Cardiac muscle cell (in vitro differentiated cells and primary cell): ENCODE measurements around the gene MYOM1. TPM values are rescaled to one million over a fixed set of nuclear protein-coding genes. Genes with fewer than 3 reads are reported as not detected.
"Not testable (repeated sequence)": the region's sequence is repeated elsewhere in the genome, so short reads cannot be mapped to it uniquely, and the experiment has no call there.

Source experiments
- DNase-seq, 2 donors: peaks; one replicate each; pipeline versions ENCODE4 v3.0.0 to v3.0.0-alpha.2; 2010 to 2017; ENCODE audit warnings: low read depth in 1 of 2, low spot score in 1 of 2
- H3K27ac ChIP-seq: fragments of 200-600 bp; sonication (generic); 2 replicates; pipeline ENCODE4 v1.5.1; 2016
- H3K27me3 ChIP-seq: fragments of 200-600 bp; sonication (generic); 2 replicates; pipeline ENCODE4 v1.6.0; 2016; ENCODE audit warnings: control low read depth
- H3K36me3 ChIP-seq: fragments of 200-600 bp; sonication (generic); 2 replicates; pipeline ENCODE4 v1.5.1; 2016; ENCODE audit warnings: control low read depth
- H3K4me1 ChIP-seq: fragments of 200-600 bp; sonication (generic); 2 replicates; pipeline ENCODE4 v1.8.1; 2017; ENCODE audit warnings: low read depth, mild to moderate bottlenecking, mixed run types
- H3K4me3 ChIP-seq: fragments of 200-600 bp; sonication (generic); 2 replicates; pipeline ENCODE4 v1.5.1; 2016; ENCODE audit warnings: mild to moderate bottlenecking
- H3K9me3 ChIP-seq: fragments of 200-600 bp; sonication (generic); 2 replicates; pipeline ENCODE4 v1.5.1; 2017; ENCODE audit warnings: low read depth, mild to moderate bottlenecking, control low read depth
- CTCF ChIP-seq: IDR thresholded peaks from 2 replicates; pipeline ENCODE4 v1.5.1; 2012; ENCODE audit warnings: low read depth, mild to moderate bottlenecking, low read length
- polyA plus RNA-seq: library from polyadenylated mRNA; unstranded; fragments of >200 nt; fragmentation: Nextera tagmentation; extraction: Ambion mirVana; gene quantifications from 2 replicates; pipeline ENCODE4 v1.2.1, GENCODE V29; 2016
- total RNA-seq: library from RNA; depleted of rRNA; stranded (reverse); fragments of >200 nt; gene quantifications from 2 replicates; pipeline ENCODE4 v1.2.3, GENCODE V29; 2016

Gene MYOM1
- total and polyA plus RNA-seq, 2 experiments from 2014 or later: 194 to 219 TPM

- H3K27ac ChIP-seq: peak overlapping the region; percentile 42
- H3K36me3 ChIP-seq: peaks cover 33% of the 10 kb centered on the region
- DNase-seq: no peak
- H3K4me1 ChIP-seq: peaks cover 51% of the 10 kb centered on the region
- no peak overlapping the region for H3K4me3 ChIP-seq
- no peaks in the 10 kb centered on the region for H3K9me3 ChIP-seq
- H3K27me3 ChIP-seq: no peaks in the 10 kb centered on the region
- TF ChIP-seq CTCF: no peak
Measured at GRCh38 chr18:3207565-3207964, 12.2 kb downstream of the MYOM1 start.

GRCh38 chr18:3205239-3205638 is 14.5 kb downstream of the MYOM1 start:
- no peak for DNase-seq
- no peak for TF ChIP-seq CTCF
- Histone ChIP-seq H3K4me3 (no peak overlapping the region), H3K36me3 (peaks cover 39% of the 10 kb centered on the region), H3K27ac (no peak overlapping the region), H3K9me3 (no peaks in the 10 kb centered on the region), H3K4me1 (peaks cover 31% of the 10 kb centered on the region), H3K27me3 (no peaks in the 10 kb centered on the region)

- H3K27ac ChIP-seq: no peak overlapping the region
- peaks cover 24% of the 10 kb centered on the region for H3K36me3 ChIP-seq
- DNase-seq: no peak
- H3K4me1 ChIP-seq: peaks cover 23% of the 10 kb centered on the region
- H3K27me3 ChIP-seq: no peaks in the 10 kb centered on the region
- TF ChIP-seq CTCF: no peak
- no peaks in the 10 kb centered on the region for H3K9me3 ChIP-seq
- no peak overlapping the region for H3K4me3 ChIP-seq
Measured at GRCh38 chr18:3199942-3200645, 19.7 kb downstream of the MYOM1 start.

- H3K9me3 ChIP-seq, H3K4me3 ChIP-seq, H3K27me3 ChIP-seq, DNase-seq: not testable (repeated sequence)
- Histone ChIP-seq H3K36me3 (peaks cover 19% of the 10 kb centered on the region), H3K4me1 (peaks cover 26% of the 10 kb centered on the region), H3K27ac (peak overlapping the region; percentile 33)
Measured at GRCh38 chr18:3198260-3198860, 21.4 kb downstream of the MYOM1 start.

- Histone ChIP-seq H3K4me3 (no peak overlapping the region), H3K27ac (peak overlapping the region; percentile 24), H3K9me3 (no peaks in the 10 kb centered on the region), H3K4me1 (peaks cover 38% of the 10 kb centered on the region), H3K27me3 (no peaks in the 10 kb centered on the region), H3K36me3 (peaks cover 31% of the 10 kb centered on the region)
- DNase-seq: no peak
- TF ChIP-seq CTCF: no peak
Measured at GRCh38 chr18:3194947-3195612, 24.7 kb downstream of the MYOM1 start.

GRCh38 chr18:3193331-3193730 is 26.4 kb downstream of the MYOM1 start:
- Histone ChIP-seq H3K27me3 (no peaks in the 10 kb centered on the region), H3K9me3 (no peaks in the 10 kb centered on the region), H3K36me3 (peaks cover 47% of the 10 kb centered on the region), H3K4me1 (peaks cover 38% of the 10 kb centered on the region), H3K27ac (no peak overlapping the region), H3K4me3 (no peak overlapping the region)
- no peak for DNase-seq
- no peak for TF ChIP-seq CTCF
